OCI-LY7 (cell line): ENCODE results near the gene ADAMTS2. TPM values are rescaled to one million over a fixed set of nuclear protein-coding genes. Genes with fewer than 3 reads are reported as not detected.

Experiments
- BruUV-seq: library from RNA; stranded (reverse); fragments of 400-500 nt; replicated peaks from 2 replicates; lab custom pipeline; 2021; lab: Mats Ljungman, UMichigan
- CTCF ChIA-PET: fragments of 300-600 bp; sonication (Branson Sonifier 250); formaldehyde crosslinking; loops from one replicate; lab custom pipeline; 2022; ENCODE audit warnings: antibody characterized with exemption; ENCODE audit not compliant: unreplicated experiment; lab: Charles Lee
- POLR2A ChIA-PET: fragments of 300-600 bp; sonication (Branson Sonifier 250); formaldehyde crosslinking; loops from one replicate; lab custom pipeline; 2022; ENCODE audit warnings: antibody characterized with exemption; lab: Charles Lee
- DNase-seq: peaks from one replicate; pipeline ENCODE4 v3.0.0-alpha.2; 2015; ENCODE audit warnings: low spot score
- H2AFZ ChIP-seq: fragments of 200-600 bp; sonication (generic), shearing (Covaris generic); 2 replicates; pipeline ENCODE4 v1.6.1; 2014; ENCODE audit warnings: mild to moderate bottlenecking, antibody characterized with exemption, low read length, moderate library complexity
- H3K27ac ChIP-seq: fragments of 200-600 bp; sonication (generic); 2 replicates; pipeline ENCODE4 v1.5.1; 2014; ENCODE audit warnings: mixed run types, low read depth, mild to moderate bottlenecking, moderate library complexity, low read length, inconsistent platforms; ENCODE audit not compliant: poor library complexity, severe bottlenecking
- H3K36me3 ChIP-seq: fragments of 200-600 bp; sonication (generic); 2 replicates; pipeline ENCODE4 v1.6.1; 2014; ENCODE audit warnings: mild to moderate bottlenecking, antibody characterized with exemption, low read length, moderate library complexity, mixed read lengths; ENCODE audit not compliant: insufficient read depth
- H3K4me1 ChIP-seq: fragments of 200-600 bp; sonication (generic); 2 replicates; pipeline ENCODE4 v1.5.1; 2014; ENCODE audit warnings: mild to moderate bottlenecking, low read length; ENCODE audit not compliant: insufficient read depth, poor library complexity, severe bottlenecking
- H3K4me2 ChIP-seq: fragments of 200-600 bp; sonication (generic); 2 replicates; pipeline ENCODE4 v1.6.1; 2014; ENCODE audit warnings: mild to moderate bottlenecking, low read length
- H3K4me3 ChIP-seq: fragments of 200-600 bp; sonication (generic); 2 replicates; pipeline ENCODE4 v1.5.1; 2014; ENCODE audit warnings: mild to moderate bottlenecking, low read depth, low read length; ENCODE audit not compliant: poor library complexity, severe bottlenecking
- H3K79me2 ChIP-seq: fragments of 200-600 bp; sonication (generic); 2 replicates; pipeline ENCODE4 v1.6.1; 2016; ENCODE audit warnings: low read depth, mild to moderate bottlenecking, low read length, moderate library complexity, mixed read lengths; ENCODE audit not compliant: insufficient read depth
- H3K9me2 ChIP-seq: fragments of 200-600 bp; sonication (generic); 2 replicates; pipeline ENCODE4 v1.6.1; 2016; ENCODE audit warnings: mild to moderate bottlenecking, low read length, mixed read lengths; ENCODE audit not compliant: insufficient read depth
- H3K9me3 ChIP-seq: fragments of 200-600 bp; sonication (generic); 2 replicates; pipeline ENCODE4 v1.6.1; 2014; ENCODE audit warnings: mild to moderate bottlenecking, mixed run types, low read length, mixed read lengths
- H4K20me1 ChIP-seq: fragments of 200-600 bp; sonication (generic); 2 replicates; pipeline ENCODE4 v1.6.1; 2014; ENCODE audit warnings: mild to moderate bottlenecking, antibody characterized with exemption, low read length, moderate library complexity, mixed read lengths; ENCODE audit not compliant: insufficient read depth
- CTCF ChIP-seq: fragments of 200-600 bp; sonication (generic); conservative IDR thresholded peaks from 2 replicates; pipeline ENCODE4 v1.5.1; 2014; ENCODE audit warnings: mild to moderate bottlenecking, antibody characterized with exemption, low read length, moderate library complexity, mixed read lengths
- EZH2phosphoT487 ChIP-seq: fragments of 200-600 bp; sonication (generic); IDR thresholded peaks from 2 replicates; pipeline ENCODE4 v1.6.1; 2018; ENCODE audit warnings: low read depth, borderline replicate concordance, mild to moderate bottlenecking, mixed run types, antibody characterized with exemption, low read length, moderate library complexity, mixed read lengths
- intact Hi-C: fragments of 100-400 bp; cut with micrococcal nuclease; formaldehyde crosslinking; loops from one replicate; pipeline ENCODE4 v1.10.0; 2022; ENCODE audit not compliant: unreplicated experiment
- total RNA-seq, 2 experiments: library from RNA; depleted of rRNA in 1 of 2; stranded (reverse); fragments of >200 nt in 1 of 2; shearing (Covaris generic) in 1 of 2; gene quantifications; 2 replicates each; pipeline ENCODE4 v1.2.3, GENCODE V29; 2014 to 2022

Gene ADAMTS2
- total RNA-seq, 2 experiments from 2014 or later = not detected

GRCh38 chr5:179120951-179121666 is 224.2 kb downstream of the ADAMTS2 start:
- Histone ChIP-seq H2AFZ (no peak overlapping the region), H3K4me1 (no peaks in the 10 kb centered on the region), H3K27ac (no peak overlapping the region), H3K4me2 (no peak overlapping the region), H3K9me2 (no peaks in the 10 kb centered on the region), H3K4me3 (no peak overlapping the region), H4K20me1 (no peaks in the 10 kb centered on the region), H3K36me3 (no peaks in the 10 kb centered on the region), H3K79me2 (no peaks in the 10 kb centered on the region), H3K9me3 (no peaks in the 10 kb centered on the region)
- intact Hi-C loops = no loop called here
- DNase-seq = no peak
- no TSS peak for BruUV-seq
- TF ChIP-seq EZH2phosphoT487 = no peak
- TF ChIP-seq CTCF = no peak
- ChIA-PET CTCF (no interaction called here), POLR2A (no interaction called here)

GRCh38 chr5:179120421-179120861 is 224.8 kb downstream of the ADAMTS2 start:
- no peaks in the 10 kb centered on the region for H3K4me1 ChIP-seq
- TF ChIP-seq EZH2phosphoT487 (no peak), CTCF (no peak)
- CTCF ChIA-PET = no interaction called here
- no peak overlapping the region for H3K4me2 ChIP-seq
- H3K4me3 ChIP-seq = no peak overlapping the region
- no peaks in the 10 kb centered on the region for H4K20me1 ChIP-seq
- intact Hi-C loops = no loop called here
- BruUV-seq = no TSS peak
- POLR2A ChIA-PET = no interaction called here
- no peaks in the 10 kb centered on the region for H3K9me2 ChIP-seq
- H3K9me3 ChIP-seq = no peaks in the 10 kb centered on the region
- H3K36me3 ChIP-seq = no peaks in the 10 kb centered on the region
- no peak overlapping the region for H2AFZ ChIP-seq
- DNase-seq = no peak
- H3K79me2 ChIP-seq = no peaks in the 10 kb centered on the region
- H3K27ac ChIP-seq = no peak overlapping the region

GRCh38 chr5:179119415-179120170 is 225.7 kb downstream of the ADAMTS2 start:
- Histone ChIP-seq H3K4me3 (no peak overlapping the region), H2AFZ (no peak overlapping the region), H3K79me2 (no peaks in the 10 kb centered on the region), H3K36me3 (no peaks in the 10 kb centered on the region), H3K4me1 (no peaks in the 10 kb centered on the region), H3K27ac (no peak overlapping the region), H3K9me3 (no peaks in the 10 kb centered on the region), H3K4me2 (no peak overlapping the region), H4K20me1 (no peaks in the 10 kb centered on the region), H3K9me2 (no peaks in the 10 kb centered on the region)
- DNase-seq = no peak
- TF ChIP-seq CTCF (no peak), EZH2phosphoT487 (no peak)
- CTCF ChIA-PET = no interaction called here
- no TSS peak for BruUV-seq
- POLR2A ChIA-PET = no interaction called here
- intact Hi-C loops = no loop called here
